GM18909 (cell line): ENCODE data around the gene PKD1.
"Not testable (repeated sequence)": the region's sequence is repeated elsewhere in the genome, so short reads cannot be mapped to it uniquely, and the experiment has no call there.

Source experiments
- ATAC-seq: cut with Tn5 transposase; IDR thresholded peaks from one replicate; pipeline ENCODE4 v1.9.1; 2021; ENCODE audit warnings: mild to moderate bottlenecking; ENCODE audit not compliant: unreplicated experiment, poor library complexity

PKD1 gene

DNA sequence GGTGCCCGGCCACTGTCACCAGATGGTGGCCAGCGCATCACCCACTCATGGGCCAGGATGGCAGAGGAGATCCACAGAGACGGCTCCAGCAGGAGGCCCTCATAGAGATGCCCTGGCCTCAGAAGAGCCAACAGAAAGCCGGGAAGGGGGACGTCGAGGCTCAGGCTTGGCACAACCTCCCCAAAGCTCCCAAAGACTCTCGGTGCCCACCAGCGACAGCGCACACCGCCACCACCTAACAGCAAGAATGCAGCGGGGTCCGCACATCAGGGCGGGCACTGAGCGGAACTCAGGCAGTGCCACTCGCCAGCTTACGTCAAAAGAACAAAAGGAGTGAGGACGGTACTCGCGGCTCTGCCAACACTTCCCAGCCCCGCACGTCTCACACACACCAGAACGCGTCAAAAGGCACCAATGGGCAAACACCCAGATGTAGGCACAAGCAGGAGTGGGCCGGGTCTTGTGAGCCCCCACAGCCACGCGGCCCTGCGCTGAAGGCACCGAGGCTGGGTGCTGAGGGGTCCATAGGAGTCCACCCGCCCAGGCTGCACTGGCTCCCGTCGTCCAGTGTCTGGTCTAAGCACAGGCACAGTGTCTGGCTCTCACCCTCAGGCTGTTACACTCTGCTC, 8.7 kb downstream of the PKD1 start:
- ATAC-seq = not testable (repeated sequence)

GRCh38 chr16:2126161-2126743, 9.4 kb downstream of the PKD1 start:
- not testable (repeated sequence) for ATAC-seq

DNA sequence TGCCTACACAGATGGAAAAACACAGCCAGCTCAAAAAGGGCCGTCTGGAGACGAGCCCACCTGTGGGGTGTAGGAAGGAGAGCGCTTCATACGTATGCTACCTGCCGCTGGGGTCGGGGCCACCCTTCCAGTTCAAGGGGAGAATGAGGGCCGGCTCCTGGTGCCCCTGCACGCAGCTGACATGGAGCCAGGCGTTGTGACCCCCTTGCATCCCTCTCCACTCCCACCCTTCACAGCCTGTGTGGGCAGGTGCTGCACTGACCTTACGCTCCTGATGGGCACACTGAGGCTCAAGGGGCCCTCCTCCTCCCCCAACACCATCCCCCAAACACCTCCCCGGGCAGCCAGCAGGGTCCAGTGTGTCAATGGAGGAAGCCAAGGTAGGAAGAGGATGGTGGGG, 10.1 kb downstream of the PKD1 start:
- not testable (repeated sequence) for ATAC-seq

GRCh38 chr16:2124694-2125444, 10.8 kb downstream of the PKD1 start:
- not testable (repeated sequence) for ATAC-seq

DNA sequence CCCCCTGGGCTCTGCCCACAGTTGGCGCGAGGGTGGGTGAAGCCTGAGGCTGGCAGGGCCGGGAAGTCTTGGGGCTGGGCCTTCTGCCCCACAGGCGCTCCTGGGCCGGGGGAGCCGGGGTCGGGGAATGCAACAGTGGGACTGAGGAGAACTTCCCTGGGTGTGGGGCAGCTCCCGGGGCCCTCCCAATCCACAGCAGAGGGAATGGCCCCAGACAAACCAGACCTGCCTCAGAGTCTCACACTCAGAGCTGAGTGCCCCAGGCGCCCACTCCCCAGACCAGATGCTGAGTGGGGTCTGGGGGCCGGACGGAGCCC, 11.4 kb downstream of the PKD1 start:
- not testable (repeated sequence) for ATAC-seq

GRCh38 chr16:2123706-2124376, 11.9 kb downstream of the PKD1 start:
- not testable (repeated sequence) for ATAC-seq

- ATAC-seq = not testable (repeated sequence)
Measured at GRCh38 chr16:2122934-2123683, 12.6 kb downstream of the PKD1 start.

- ATAC-seq = no peak
Measured at GRCh38 chr16:2122429-2122828, 13.3 kb downstream of the PKD1 start.

DNA sequence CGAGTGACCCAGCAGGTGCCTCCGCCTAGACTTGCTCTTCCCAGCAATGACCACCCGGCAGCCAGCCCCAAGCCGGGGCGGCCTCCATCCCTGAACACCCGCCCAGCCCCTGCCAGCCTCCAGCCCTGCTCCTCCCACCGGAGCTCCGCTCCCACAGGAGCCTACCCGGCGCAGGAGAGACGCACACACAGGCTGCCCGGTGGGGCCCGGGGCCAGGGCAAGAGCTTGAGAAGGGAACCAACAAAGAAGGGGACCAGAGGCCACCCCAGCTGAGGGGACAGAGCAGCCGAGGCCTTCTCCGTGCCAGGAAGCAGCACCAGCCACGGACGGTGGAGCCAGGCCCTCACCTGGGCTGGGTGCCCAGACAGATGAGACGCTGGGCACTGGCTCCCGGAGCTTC, 13.8 kb downstream of the PKD1 start:
- no peak for ATAC-seq

- not testable (repeated sequence) for ATAC-seq
Measured at GRCh38 chr16:2121325-2121724, 14.4 kb downstream of the PKD1 start.

DNA sequence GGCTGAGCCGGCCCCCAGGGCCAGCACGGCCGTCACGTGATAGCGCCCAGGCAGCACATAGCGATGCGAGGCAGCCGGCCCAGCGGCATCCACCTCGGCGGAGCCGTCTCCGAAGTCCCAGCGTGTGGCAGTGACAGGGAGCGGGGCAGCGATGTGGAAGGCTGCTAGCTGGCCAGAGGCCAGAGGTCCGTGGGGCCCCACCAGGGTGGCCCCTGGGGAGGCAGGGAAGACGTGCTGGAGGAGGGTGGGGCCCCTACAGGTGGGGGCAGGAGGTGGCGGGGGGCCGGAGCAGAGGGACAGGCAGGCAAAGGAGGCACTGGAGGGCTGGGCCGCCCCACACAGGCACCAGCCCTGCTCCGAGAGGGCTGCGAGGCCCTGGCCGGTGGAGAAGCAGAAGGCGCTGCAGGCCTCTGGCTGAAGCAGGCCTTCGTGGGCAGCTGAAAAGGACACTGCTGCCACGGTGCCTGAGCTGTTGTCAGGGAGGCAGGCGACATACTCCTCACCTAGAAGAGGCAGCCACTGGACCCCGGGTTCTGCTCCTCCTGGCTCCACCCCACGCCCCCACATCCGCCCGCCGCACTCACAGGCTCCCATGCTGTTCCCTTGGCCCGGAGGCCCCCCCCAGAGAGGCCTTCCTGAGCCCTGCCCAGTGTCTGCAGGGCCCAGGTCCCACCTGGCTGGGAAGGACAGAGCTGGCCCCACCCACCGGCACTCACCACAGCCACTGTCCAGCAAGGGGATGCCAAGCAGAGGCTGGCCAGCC, 17.6 kb downstream of the PKD1 start:
- not testable (repeated sequence) for ATAC-seq

- not testable (repeated sequence) for ATAC-seq
Measured at GRCh38 chr16:2117341-2117740, 18.4 kb downstream of the PKD1 start.

DNA sequence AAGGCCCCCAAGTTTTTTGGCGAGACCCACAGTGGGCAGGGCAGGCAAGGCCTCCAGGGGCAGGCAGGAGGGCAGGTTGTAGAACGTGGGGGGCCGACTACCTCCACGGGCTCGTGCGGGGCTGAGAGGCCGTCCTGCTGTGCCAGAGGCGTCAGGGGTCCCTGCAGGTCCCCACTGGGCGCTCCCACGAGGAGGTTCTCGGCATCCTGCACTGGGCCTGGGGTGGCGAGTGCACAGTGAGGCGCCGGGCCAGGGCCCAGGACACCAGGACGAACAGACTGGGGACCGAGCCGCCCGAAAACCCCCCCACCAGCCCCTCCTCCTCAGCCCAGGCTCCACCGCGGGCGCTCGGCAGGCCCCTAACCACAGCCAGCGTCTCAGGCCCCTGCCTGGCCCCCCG, 19.3 kb downstream of the PKD1 start:
- not testable (repeated sequence) for ATAC-seq

DNA sequence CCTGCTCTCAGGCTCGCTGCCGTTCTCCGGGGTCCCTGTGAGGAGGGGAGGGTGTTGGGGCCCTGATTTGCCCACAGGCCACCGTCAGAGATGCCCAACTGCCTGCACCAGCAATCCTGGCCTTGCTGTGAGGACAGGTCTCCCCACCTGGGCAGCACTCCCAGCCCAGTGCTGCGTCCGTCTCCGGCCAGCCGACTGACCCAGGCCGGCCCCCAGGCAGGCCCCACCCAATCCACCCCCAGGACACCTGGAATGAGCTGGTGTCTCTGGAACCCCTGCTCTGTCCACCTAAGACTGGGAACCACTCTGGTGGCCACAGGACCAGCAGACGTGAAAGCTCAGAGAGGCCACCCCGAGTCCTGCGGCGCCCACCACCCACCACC, 20.1 kb downstream of the PKD1 start:
- ATAC-seq = no peak

DNA sequence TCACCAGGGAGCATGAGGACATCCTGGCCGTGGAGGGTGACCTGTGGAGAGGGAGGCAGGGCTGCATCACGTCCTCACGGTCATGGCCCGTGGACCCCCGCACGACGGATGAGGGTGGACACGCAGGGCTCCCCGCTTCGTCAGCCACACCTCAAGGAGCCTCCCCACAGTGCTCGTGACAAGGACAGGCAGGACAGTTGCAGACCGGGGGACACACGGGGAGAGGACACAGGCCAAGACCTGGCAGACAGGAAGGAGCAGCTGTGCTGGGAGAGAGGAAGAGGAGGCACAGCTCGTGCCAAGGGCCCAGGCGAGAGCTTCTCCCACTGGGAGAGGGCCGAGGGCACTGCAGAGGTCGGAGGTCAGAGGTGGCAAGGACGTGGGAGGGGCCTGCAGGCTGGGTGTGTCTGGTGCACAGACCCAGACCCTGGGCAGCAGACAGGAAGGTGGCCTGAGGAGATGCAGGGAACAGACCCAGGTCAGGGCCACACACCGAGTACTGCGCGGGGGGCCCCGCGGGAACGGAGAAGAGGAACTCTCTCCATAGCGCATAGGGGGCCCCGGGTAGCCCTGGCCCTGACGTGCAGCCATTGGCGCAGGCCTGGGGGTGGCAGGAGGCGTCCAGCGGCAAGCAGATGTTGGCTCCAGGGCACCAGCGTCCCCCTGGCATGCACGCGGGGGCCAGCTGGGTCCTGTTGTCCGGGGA, 20.7 kb downstream of the PKD1 start:
- ATAC-seq = not testable (repeated sequence)

- ATAC-seq = not testable (repeated sequence)
Measured at GRCh38 chr16:2114225-2114624, 21.5 kb downstream of the PKD1 start.

GRCh38 chr16:2112539-2113106, 23.1 kb downstream of the PKD1 start:
- not testable (repeated sequence) for ATAC-seq

- not testable (repeated sequence) for ATAC-seq
Measured at GRCh38 chr16:2111412-2112335, 24.0 kb downstream of the PKD1 start.
